ENCODE results near the gene HTRA3. TPM values are rescaled to one million over a fixed set of nuclear protein-coding genes. Genes with fewer than 3 reads are reported as not detected.

Gene HTRA3
- total RNA-seq, 1 experiment from 2014 or later, result 2.3 TPM

DNA sequence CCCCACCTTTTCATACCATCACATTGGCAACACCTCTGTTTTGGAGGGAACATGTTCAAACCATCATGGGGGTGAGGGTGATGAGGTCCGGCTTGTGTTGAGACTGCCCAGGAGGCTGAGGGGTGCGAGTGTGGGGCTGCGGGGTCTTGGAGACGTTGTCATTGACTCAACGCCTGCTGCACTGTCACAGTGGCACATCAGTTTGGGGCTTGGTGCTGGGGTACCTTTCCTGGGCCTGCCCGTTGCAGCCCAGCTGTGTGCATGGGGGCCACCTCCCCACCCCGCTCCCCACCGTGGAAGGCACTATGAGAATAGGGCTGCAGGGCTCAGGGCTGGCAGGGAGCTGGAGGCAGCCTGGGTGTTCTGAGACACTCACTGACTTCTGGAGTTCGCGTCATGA is 2.3 kb downstream of the HTRA3 start:
- Mint-ChIP-seq H3K4me1 (peaks cover 5% of the 10 kb centered on the region; the same call in 1 of the 2 replicates), H3K36me3 (no peaks in the 10 kb centered on the region), H3K9me3 (no peaks in the 10 kb centered on the region), H3K27ac (no peak overlapping the region), H3K4me3 (no peak overlapping the region), H3K27me3 (ENCODE audit: low read depth) (peaks cover 31% of the 10 kb centered on the region)
- DNase-seq (ENCODE audit: low spot score) (no peak), ATAC-seq (no peak)
- POLR2A ChIA-PET, result no interaction called here
- CTCF ChIA-PET, result interaction anchor here (0.8 to 1.2 kb wide), 4 partner anchors 9 to 139 kb away, joined by 3 to 4 read pairs (median 3); no protein-coding TSS in a partner anchor
- TF ChIP-seq, protein P1, sequence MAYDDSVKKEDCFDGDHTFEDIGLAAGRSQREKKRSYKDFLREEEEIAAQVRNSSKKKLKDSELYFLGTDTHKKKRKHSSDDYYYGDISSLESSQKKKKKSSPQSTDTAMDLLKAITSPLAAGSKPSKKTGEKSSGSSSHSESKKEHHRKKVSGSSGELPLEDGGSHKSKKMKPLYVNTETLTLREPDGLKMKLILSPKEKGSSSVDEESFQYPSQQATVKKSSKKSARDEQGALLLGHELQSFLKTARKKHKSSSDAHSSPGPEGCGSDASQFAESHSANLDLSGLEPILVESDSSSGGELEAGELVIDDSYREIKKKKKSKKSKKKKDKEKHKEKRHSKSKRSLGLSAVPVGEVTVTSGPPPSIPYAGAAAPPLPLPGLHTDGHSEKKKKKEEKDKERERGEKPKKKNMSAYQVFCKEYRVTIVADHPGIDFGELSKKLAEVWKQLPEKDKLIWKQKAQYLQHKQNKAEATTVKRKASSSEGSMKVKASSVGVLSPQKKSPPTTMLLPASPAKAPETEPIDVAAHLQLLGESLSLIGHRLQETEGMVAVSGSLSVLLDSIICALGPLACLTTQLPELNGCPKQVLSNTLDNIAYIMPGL (CRISPR knock-in tag; IDR thresholded peaks at IDR 0.05), result no peak
- TF ChIP-seq NR1H2 (CRISPR knock-in tag; IDR thresholded peaks at IDR 0.05) (no peak), MYBL2 (CRISPR knock-in tag; IDR thresholded peaks at IDR 0.05) (no peak), TEAD1 (CRISPR knock-in tag; IDR thresholded peaks at IDR 0.05) (no peak), EMX1 (CRISPR knock-in tag; IDR thresholded peaks at IDR 0.05) (no peak), FOXP1 (CRISPR knock-in tag; IDR thresholded peaks at IDR 0.05; ENCODE audit: borderline replicate concordance) (no peak), SMAD4 (CRISPR knock-in tag; IDR thresholded peaks at IDR 0.05) (no peak), ZNF416 (CRISPR knock-in tag; IDR thresholded peaks at IDR 0.05) (no peak), NFATC4 (CRISPR knock-in tag; IDR thresholded peaks at IDR 0.05) (no peak)
- TF ChIP-seq, protein P2, sequence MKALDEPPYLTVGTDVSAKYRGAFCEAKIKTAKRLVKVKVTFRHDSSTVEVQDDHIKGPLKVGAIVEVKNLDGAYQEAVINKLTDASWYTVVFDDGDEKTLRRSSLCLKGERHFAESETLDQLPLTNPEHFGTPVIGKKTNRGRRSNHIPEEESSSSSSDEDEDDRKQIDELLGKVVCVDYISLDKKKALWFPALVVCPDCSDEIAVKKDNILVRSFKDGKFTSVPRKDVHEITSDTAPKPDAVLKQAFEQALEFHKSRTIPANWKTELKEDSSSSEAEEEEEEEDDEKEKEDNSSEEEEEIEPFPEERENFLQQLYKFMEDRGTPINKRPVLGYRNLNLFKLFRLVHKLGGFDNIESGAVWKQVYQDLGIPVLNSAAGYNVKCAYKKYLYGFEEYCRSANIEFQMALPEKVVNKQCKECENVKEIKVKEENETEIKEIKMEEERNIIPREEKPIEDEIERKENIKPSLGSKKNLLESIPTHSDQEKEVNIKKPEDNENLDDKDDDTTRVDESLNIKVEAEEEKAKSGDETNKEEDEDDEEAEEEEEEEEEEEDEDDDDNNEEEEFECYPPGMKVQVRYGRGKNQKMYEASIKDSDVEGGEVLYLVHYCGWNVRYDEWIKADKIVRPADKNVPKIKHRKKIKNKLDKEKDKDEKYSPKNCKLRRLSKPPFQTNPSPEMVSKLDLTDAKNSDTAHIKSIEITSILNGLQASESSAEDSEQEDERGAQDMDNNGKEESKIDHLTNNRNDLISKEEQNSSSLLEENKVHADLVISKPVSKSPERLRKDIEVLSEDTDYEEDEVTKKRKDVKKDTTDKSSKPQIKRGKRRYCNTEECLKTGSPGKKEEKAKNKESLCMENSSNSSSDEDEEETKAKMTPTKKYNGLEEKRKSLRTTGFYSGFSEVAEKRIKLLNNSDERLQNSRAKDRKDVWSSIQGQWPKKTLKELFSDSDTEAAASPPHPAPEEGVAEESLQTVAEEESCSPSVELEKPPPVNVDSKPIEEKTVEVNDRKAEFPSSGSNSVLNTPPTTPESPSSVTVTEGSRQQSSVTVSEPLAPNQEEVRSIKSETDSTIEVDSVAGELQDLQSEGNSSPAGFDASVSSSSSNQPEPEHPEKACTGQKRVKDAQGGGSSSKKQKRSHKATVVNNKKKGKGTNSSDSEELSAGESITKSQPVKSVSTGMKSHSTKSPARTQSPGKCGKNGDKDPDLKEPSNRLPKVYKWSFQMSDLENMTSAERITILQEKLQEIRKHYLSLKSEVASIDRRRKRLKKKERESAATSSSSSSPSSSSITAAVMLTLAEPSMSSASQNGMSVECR (CRISPR knock-in tag; IDR thresholded peaks at IDR 0.05; ENCODE audit: borderline replicate concordance), result no peak

DNA sequence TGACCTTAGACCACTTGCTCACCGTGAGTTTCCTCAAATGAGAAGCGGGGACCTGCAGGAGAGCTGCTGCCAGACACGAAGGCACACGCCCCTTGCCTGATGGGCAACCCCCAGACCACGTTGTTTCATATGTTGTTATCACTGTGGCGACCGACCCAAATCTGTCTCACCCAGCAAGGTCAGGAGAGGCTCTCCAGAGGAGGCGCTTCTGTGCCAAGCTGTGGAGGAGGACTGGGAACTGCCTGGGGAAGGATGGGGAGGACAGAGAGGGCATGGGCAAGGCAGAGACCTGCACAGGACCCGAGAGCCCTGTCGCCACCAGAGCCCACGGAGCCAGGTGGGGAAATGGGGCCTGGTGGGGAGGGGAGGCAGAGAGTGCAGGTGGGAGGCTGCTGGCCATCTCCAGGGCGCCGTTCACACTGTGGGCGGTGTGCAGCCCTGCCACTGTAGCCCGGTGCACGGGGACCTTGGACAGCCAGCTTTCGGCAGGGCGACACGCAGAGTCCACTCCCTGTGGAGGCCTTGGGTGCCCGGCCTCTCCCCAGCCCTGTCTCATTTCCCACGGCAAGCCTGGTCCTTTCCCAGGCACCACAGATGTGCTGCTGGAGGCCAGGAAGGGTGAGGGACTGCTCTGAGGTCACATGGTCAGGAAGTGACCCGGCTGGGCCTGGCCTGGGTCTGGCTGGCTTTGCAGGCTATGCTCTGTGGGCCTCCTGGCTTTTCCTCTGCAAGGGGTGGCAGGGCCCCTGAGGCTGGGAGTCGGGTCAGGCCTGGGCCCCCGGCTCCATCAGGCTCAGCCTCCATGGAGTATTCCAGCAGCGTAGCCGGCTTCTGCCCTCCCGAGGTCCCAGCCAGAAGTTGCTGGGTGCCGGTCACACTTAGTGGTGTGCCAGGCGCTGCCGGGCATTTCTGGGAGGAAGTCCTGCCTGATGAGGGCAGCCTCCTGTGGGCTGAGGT is 3.2 kb downstream of the HTRA3 start:
- no peak overlapping the region for H3K4me3 Mint-ChIP-seq
- H3K9me3 Mint-ChIP-seq, result no peaks in the 10 kb centered on the region
- DNase-seq (ENCODE audit: low spot score), result no peak
- H3K27me3 Mint-ChIP-seq (ENCODE audit: low read depth), result peaks cover 31% of the 10 kb centered on the region
- no peak overlapping the region for H3K27ac Mint-ChIP-seq
- ChIA-PET POLR2A (no interaction called here), CTCF (interaction anchor here (0.6 to 0.8 kb wide), 2 partner anchors 8 to 34 kb away, joined by 3 read pairs; no protein-coding TSS in a partner anchor)
- peaks cover 3% of the 10 kb centered on the region; the same call in 1 of the 2 replicates for H3K4me1 Mint-ChIP-seq
- no peak for TF ChIP-seq ZNF138 (CRISPR knock-in tag; conservative IDR thresholded peaks at IDR 0.05)
- TF ChIP-seq, protein P3, sequence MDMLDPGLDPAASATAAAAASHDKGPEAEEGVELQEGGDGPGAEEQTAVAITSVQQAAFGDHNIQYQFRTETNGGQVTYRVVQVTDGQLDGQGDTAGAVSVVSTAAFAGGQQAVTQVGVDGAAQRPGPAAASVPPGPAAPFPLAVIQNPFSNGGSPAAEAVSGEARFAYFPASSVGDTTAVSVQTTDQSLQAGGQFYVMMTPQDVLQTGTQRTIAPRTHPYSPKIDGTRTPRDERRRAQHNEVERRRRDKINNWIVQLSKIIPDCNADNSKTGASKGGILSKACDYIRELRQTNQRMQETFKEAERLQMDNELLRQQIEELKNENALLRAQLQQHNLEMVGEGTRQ (CRISPR knock-in tag; IDR thresholded peaks at IDR 0.05), result peak; percentile 43; the same call in 1 of the 2 replicates
- no peak for ATAC-seq
- H3K36me3 Mint-ChIP-seq, result no peaks in the 10 kb centered on the region

DNA sequence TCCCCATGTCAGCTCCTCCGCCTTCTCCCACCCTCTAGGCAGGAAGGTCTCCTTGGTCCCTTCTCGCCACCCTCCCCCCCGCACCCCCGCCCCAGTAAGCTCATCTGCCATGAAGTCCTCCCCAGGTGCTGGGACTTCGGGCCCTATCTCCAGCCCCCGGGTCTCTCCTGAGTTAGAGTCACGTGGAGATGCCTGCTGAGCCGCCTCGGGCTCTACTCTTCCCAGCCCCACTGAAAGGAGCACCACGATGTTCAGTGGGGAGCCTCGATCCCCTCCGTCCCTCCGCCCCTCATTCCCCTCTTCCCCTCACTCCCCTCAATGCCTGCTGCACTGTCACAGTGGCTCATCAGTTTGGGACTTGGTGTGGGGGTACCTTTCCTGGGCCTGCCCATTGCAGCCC is 3.9 kb downstream of the HTRA3 start:
- H3K4me1 Mint-ChIP-seq, result peaks cover 3% of the 10 kb centered on the region; the same call in 1 of the 2 replicates
- POLR2A ChIA-PET, result interaction anchor here (0.6 kb wide), 1 partner anchor 135 kb away, joined by 3 read pairs; no protein-coding TSS in a partner anchor
- no peak for ATAC-seq
- peaks cover 30% of the 10 kb centered on the region for H3K27me3 Mint-ChIP-seq (ENCODE audit: low read depth)
- H3K4me3 Mint-ChIP-seq, result no peak overlapping the region
- CTCF ChIA-PET, result interaction anchor here (0.6 kb wide), 1 partner anchor 35 kb away, joined by 3 read pairs; no protein-coding TSS in a partner anchor
- no peak overlapping the region for H3K27ac Mint-ChIP-seq
- no peak for TF ChIP-seq MXD4 (CRISPR knock-in tag; IDR thresholded peaks at IDR 0.05; ENCODE audit: borderline replicate concordance)
- no peaks in the 10 kb centered on the region for H3K36me3 Mint-ChIP-seq
- DNase-seq (ENCODE audit: low spot score), result no peak
- no peaks in the 10 kb centered on the region for H3K9me3 Mint-ChIP-seq
